ENCODE results near the gene EIF4E3.

DNA sequence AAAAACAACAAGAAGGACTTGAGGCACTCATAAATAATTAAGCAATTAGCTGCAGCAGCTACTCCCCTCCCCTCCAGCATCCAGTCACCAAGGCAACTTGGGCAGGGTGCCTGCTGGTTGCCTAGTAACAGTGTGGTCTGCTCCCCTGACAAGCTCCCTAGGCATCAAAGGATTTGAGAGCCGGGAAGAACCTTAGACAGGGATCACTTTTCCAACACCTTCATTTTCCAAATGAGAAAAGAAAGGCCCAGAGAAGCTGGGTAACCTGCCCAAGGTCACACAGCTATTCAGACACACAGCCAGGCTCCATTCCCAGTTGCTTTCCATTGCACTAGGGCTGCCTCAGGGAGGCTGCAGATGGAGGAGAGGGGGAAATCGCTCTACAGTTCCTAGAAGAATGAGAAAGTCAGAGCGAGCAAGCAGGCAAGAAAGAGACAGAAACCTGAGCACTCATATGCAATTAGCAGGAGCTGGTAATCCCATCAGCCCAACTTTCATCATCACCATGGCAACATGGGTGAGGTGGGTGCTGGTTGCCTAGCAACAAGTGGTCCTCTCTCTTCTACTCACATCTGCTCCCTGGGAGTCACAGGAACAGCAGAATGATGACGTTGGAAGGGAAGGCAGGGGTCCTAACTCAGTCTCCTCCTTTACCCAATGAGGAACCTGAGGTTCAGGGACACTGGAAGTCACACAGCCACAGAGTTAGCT lies 3.6 kb upstream of the EIF4E3 start:
- no peak for TF ChIP-seq POLR2AphosphoS5 (IDR thresholded peaks at IDR 0.05; ENCODE audit: borderline replicate concordance, low read depth, low read length)
- no peak for TF ChIP-seq EZH2 (IDR thresholded peaks at IDR 0.05)
- no peak for TF ChIP-seq FOXP2 (optimal IDR thresholded peaks at IDR 0.05; ENCODE audit: control extremely low read depth, extremely low read length, insufficient read depth)

All from SK-N-MC (cell line).